ENCODE measurements around the gene DNASE1L2. TPM values are rescaled to one million over a fixed set of nuclear protein-coding genes. Genes with fewer than 3 reads are reported as not detected.

DNASE1L2 gene
- total RNA-seq, 1 experiment from 2014 or later = 2.7 TPM

DNA sequence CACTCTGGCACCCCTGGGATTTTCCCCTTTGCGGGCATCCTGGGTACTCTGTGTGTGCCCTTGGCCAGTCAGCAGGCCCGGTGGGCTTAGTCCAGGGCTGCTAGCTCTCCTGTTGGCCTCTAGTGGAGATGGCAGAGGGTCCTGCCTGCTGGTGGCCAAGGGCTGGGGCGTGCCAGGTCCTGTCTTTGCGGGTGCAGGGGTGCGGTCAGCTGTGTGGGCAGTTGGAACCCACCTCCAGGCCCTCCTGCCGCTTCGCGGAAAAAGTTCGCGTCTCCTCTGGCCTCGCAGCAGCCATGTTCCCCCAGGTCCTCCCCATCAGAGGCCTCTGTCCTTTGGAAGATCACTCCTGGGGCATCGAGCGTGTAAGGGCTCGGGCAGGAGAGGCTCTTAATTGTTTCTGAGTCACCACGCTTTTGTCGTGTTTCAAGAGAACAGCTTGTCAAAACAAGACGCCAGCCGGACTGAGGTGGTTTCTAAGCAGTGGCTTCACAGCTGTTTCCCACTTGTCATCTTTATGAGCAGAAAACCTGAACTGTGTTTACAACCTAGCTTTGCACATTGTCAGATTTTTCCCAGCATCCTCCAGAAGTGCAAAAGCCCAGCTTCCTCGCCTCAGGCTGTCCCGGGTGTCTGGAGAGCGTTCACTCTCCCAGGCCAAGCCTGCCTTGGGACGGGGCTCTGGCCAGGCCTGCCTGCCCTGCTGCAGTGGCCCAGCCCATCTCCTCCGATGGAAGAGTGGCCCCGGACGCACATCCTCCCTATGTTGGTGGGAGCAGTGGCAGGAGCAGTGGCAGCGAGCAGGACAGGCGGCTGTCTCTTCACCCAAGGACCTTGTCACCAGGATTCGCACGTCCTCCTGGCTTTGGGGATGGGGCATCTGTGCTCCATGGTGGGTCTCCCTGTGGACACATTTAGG lies 5.0 kb upstream of the DNASE1L2 start:
- Histone ChIP-seq H3K27me3 (replicated peaks; ENCODE audit: insufficient read depth, low read depth, low read length, poor library complexity) (no peaks in the 10 kb centered on the region), H3K4me3 (ENCODE audit: low read depth, low read length, poor library complexity, severe bottlenecking) (no peak overlapping the region), H3K27ac (ENCODE audit: low read depth, low read length, poor library complexity, severe bottlenecking) (no peak overlapping the region), H3K9me3 (ENCODE audit: low read depth, low read length, poor library complexity, severe bottlenecking) (no peaks in the 10 kb centered on the region), H3K4me1 (ENCODE audit: insufficient read depth, low read length, poor library complexity, severe bottlenecking) (no peaks in the 10 kb centered on the region), H3K36me3 (ENCODE audit: insufficient read depth, low read length, poor library complexity, severe bottlenecking) (peaks cover 44% of the 10 kb centered on the region)
- ChIA-PET POLR2A (ENCODE audit: low non-redundant PET) (no interaction called here), CTCF (no interaction called here)
- DNase-seq (ENCODE audit: low spot score) = no peak
- intact Hi-C loops (cut with micrococcal nuclease; ENCODE audit: unreplicated experiment) = no loop called here
- no TSS peak for BruUV-seq (replicated peaks)
- TF ChIP-seq, protein P1, sequence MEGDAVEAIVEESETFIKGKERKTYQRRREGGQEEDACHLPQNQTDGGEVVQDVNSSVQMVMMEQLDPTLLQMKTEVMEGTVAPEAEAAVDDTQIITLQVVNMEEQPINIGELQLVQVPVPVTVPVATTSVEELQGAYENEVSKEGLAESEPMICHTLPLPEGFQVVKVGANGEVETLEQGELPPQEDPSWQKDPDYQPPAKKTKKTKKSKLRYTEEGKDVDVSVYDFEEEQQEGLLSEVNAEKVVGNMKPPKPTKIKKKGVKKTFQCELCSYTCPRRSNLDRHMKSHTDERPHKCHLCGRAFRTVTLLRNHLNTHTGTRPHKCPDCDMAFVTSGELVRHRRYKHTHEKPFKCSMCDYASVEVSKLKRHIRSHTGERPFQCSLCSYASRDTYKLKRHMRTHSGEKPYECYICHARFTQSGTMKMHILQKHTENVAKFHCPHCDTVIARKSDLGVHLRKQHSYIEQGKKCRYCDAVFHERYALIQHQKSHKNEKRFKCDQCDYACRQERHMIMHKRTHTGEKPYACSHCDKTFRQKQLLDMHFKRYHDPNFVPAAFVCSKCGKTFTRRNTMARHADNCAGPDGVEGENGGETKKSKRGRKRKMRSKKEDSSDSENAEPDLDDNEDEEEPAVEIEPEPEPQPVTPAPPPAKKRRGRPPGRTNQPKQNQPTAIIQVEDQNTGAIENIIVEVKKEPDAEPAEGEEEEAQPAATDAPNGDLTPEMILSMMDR (conservative IDR thresholded peaks at IDR 0.05; ENCODE audit: low read depth, low read length) = no peak
- no peak for TF ChIP-seq EZH2 (IDR thresholded peaks at IDR 0.05; ENCODE audit: borderline replicate concordance, low read depth, low read length, poor library complexity, severe bottlenecking)

DNA sequence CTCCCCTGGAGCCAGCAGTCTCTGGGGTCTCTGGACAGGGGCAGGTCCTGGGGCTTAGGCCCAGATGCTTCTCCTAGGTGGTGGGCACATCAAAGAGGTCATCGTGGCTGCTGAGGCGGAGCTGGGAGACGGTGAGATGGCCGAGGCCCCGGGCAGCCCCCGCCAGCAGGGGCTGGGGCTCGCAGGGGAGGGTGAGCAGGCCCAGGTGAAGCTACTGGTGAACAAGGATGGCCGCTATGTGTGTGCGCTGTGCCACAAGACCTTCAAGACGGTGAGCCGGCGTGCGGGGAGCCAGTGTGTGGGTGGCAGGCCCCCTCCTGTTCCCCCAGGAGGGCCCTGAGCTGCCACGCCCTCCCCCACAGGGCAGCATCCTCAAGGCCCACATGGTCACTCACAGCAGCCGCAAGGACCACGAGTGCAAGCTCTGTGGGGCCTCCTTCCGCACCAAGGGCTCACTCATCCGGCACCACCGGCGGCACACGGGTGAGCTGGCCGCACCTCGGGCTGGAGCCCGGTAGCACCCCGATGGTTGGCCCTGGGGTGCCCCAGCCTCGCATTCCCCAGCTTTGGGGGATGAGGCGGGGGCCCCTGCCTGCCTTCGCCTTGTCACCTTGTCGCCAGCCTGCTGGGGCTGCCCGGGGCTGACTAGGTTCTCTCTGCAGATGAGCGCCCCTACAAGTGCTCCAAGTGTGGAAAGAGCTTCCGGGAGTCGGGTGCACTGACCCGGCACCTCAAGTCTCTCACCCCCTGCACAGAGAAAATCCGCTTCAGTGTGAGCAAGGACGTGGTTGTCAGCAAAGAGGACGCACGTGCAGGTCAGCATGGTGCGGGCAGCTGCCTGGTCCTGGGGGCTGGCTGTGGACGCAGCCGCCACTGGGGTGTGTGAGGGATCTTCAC lies 3.9 kb upstream of the DNASE1L2 start:
- Histone ChIP-seq H3K36me3 (ENCODE audit: insufficient read depth, low read length, poor library complexity, severe bottlenecking) (peaks cover 44% of the 10 kb centered on the region), H3K27ac (ENCODE audit: low read depth, low read length, poor library complexity, severe bottlenecking) (no peak overlapping the region), H3K9me3 (ENCODE audit: low read depth, low read length, poor library complexity, severe bottlenecking) (no peaks in the 10 kb centered on the region), H3K4me3 (ENCODE audit: low read depth, low read length, poor library complexity, severe bottlenecking) (no peak overlapping the region), H3K27me3 (replicated peaks; ENCODE audit: insufficient read depth, low read depth, low read length, poor library complexity) (no peaks in the 10 kb centered on the region), H3K4me1 (ENCODE audit: insufficient read depth, low read length, poor library complexity, severe bottlenecking) (no peaks in the 10 kb centered on the region)
- POLR2A ChIA-PET (ENCODE audit: low non-redundant PET) = no interaction called here
- BruUV-seq (replicated peaks) = no TSS peak
- CTCF ChIA-PET = no interaction called here
- intact Hi-C loops (cut with micrococcal nuclease; ENCODE audit: unreplicated experiment) = no loop called here
- no peak for DNase-seq (ENCODE audit: low spot score)
- TF ChIP-seq EZH2 (IDR thresholded peaks at IDR 0.05; ENCODE audit: borderline replicate concordance, low read depth, low read length, poor library complexity, severe bottlenecking) = no peak
- TF ChIP-seq, protein P1 (conservative IDR thresholded peaks at IDR 0.05; ENCODE audit: low read depth, low read length) = no peak

DNA sequence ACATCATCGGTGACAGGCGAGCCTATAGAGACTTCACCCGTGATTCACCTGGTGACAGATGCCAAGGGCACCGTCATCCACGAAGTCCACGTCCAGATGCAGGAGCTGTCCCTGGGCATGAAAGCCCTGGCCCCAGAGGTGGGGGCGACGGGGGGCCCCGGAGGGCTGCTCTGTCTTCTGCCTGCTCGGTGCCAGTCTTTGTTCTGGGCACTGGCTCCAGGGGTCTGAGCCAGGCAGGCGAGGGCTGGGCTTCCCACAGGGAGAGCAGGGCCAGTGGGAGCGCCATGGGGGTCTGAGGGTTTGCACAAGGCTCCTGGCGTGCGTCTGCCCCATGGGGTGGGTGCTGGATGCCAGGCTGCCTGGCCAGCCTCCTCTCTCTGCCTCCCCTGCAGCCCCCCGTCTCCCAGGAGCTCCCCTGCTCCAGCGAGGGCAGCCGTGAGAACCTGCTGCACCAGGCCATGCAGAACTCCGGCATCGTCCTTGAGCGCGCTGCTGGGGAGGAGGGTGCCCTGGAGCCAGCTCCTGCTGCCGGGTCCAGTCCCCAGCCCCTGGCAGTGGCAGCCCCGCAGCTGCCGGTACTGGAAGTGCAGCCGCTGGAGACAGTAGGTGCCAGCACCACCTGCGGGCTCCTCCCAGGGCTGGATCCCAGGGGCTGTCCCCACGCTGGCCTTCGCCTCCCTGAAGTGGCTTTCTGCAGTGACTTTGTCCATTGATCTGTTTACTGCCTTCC lies 3.0 kb upstream of the DNASE1L2 start:
- Histone ChIP-seq H3K27me3 (replicated peaks; ENCODE audit: insufficient read depth, low read depth, low read length, poor library complexity) (no peaks in the 10 kb centered on the region), H3K27ac (ENCODE audit: low read depth, low read length, poor library complexity, severe bottlenecking) (no peak overlapping the region), H3K4me1 (ENCODE audit: insufficient read depth, low read length, poor library complexity, severe bottlenecking) (no peaks in the 10 kb centered on the region), H3K9me3 (ENCODE audit: low read depth, low read length, poor library complexity, severe bottlenecking) (no peaks in the 10 kb centered on the region), H3K36me3 (ENCODE audit: insufficient read depth, low read length, poor library complexity, severe bottlenecking) (peaks cover 40% of the 10 kb centered on the region), H3K4me3 (ENCODE audit: low read depth, low read length, poor library complexity, severe bottlenecking) (no peak overlapping the region)
- DNase-seq (ENCODE audit: low spot score) = no peak
- TF ChIP-seq, protein P1 (conservative IDR thresholded peaks at IDR 0.05; ENCODE audit: low read depth, low read length) = no peak
- TF ChIP-seq EZH2 (IDR thresholded peaks at IDR 0.05; ENCODE audit: borderline replicate concordance, low read depth, low read length, poor library complexity, severe bottlenecking) = no peak
- ChIA-PET POLR2A (ENCODE audit: low non-redundant PET) (no interaction called here), CTCF (no interaction called here)
- BruUV-seq (replicated peaks) = no TSS peak
- intact Hi-C loops (cut with micrococcal nuclease; ENCODE audit: unreplicated experiment) = no loop called here

Data from A673 (cell line).